Sigmoid colon (tissue), 7 donors: ENCODE data around the gene MMP11. TPM values are rescaled to one million over a fixed set of nuclear protein-coding genes. Genes with fewer than 3 reads are reported as not detected.

Experiments
- DNase-seq: peaks from one replicate; pipeline ENCODE4 v3.0.0-alpha.2; 2019
- H3K27ac ChIP-seq, 4 donors: fragments of 200-600 bp; sonication (generic); one replicate each; pipeline ENCODE4 v1.5.1; 2016 to 2019; ENCODE audit warnings: mild to moderate bottlenecking in 1 of 4
- H3K27me3 ChIP-seq, 3 donors: fragments of 200-600 bp; sonication (generic); one replicate each; pipeline ENCODE4 v1.5.1; 2019; ENCODE audit warnings: mild to moderate bottlenecking in 1 of 3
- H3K36me3 ChIP-seq, 4 donors: fragments of 200-600 bp; sonication (generic); one replicate each; pipeline ENCODE4 v1.5.1; 2016 to 2019
- H3K4me1 ChIP-seq, 4 donors: fragments of 200-600 bp; sonication (generic); one replicate each; pipeline ENCODE4 v1.5.1; 2017 to 2019
- H3K4me3 ChIP-seq, 4 donors: fragments of 200-600 bp; sonication (generic); one replicate each; pipeline ENCODE4 v1.5.1; 2017 to 2019; ENCODE audit warnings: mild to moderate bottlenecking in 2 of 4, moderate library complexity in 1 of 4
- H3K9me3 ChIP-seq, 4 donors: fragments of 200-600 bp in 3 of 4; sonication (generic) in 3 of 4; one replicate each; pipeline versions ENCODE4 v1.5.1 to v1.6.1; 2013 to 2019
- EP300 ChIP-seq, 4 donors: sonication (generic); formaldehyde crosslinking; IDR thresholded peaks; one replicate each; pipeline ENCODE4 v1.6.1; 2017; ENCODE audit warnings: antibody characterized with exemption in 4 of 4
- POLR2A ChIP-seq, 2 donors: fragments of 450-650 bp; IDR thresholded peaks; one replicate each; pipeline ENCODE4 v1.6.1; 2016; ENCODE audit warnings: antibody characterized with exemption in 2 of 2, mild to moderate bottlenecking in 2 of 2, moderate library complexity in 2 of 2
- POLR2AphosphoS5 ChIP-seq, 4 donors: sonication (generic); formaldehyde crosslinking; IDR thresholded peaks; one replicate each; pipeline ENCODE4 v1.6.1; 2017; ENCODE audit warnings: antibody characterized with exemption in 4 of 4
- WGBS, 2 donors: extraction: QIAGEN DNeasy Blood & Tissue Kit; methylation state at CpG; one replicate each; pipeline ENCODE4 v1.1.7; 2013; 5-methylcytosine and 5-hydroxymethylcytosine counted together
- intact Hi-C: fragments of 100-400 bp; cut with DNase I; formaldehyde crosslinking; loops from one replicate; pipeline ENCODE4 v1.15.1; 2023
- polyA plus RNA-seq, 3 donors: library from polyadenylated mRNA; stranded (reverse); fragments of 200-250 nt; gene quantifications; one replicate each; pipeline ENCODE4 v1.2.3, GENCODE V29; 2013
- total RNA-seq, 4 donors: library from RNA; depleted of rRNA; stranded (reverse); fragments of >200 nt; gene quantifications; one replicate each; pipeline ENCODE4 v1.1.0, GENCODE V29; 2016
- TF ChIP-seq, protein P1 (sequence below), 4 experiments: fragments of 450-650 bp in 3 of 4; fragments of 200-600 bp in 1 of 4; IDR thresholded peaks; one replicate each; pipeline ENCODE4 v1.5.1; 2016 to 2019; ENCODE audit warnings: antibody characterized with exemption in 4 of 4, mild to moderate bottlenecking in 3 of 4, moderate library complexity in 2 of 4
- donor health status: healthy with polysubstance abuse.
- donor health status: Bipolar disorder and iron deficiency.
- donor health status: healthy.

MMP11 gene
- total and polyA plus RNA-seq, 7 donors: 0.60 to 9.9 (median 6.1) TPM; not detected in 1

DNA sequence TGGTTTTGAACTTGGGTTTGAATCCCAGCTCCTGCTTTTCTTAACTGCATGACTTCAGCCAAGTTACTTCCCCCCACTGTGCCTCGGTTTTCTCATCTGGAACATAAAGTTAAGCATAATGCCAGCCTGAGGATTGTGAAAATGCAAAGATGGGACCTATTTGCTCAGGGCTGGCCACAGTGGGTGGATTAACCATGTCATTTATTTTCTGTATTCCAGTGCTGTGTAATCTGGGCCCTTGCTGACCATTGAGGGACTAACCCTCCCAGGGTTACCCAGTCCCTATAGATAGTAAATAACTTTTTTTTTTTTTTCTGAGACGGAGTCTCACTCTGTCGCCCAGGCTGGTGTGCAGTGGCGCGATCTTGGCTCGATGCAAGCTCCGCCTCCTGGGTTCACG is 16.9 kb upstream of the MMP11 start:
- no peak for TF ChIP-seq EP300 (IDR thresholded peaks at IDR 0.05)
- no peak for TF ChIP-seq POLR2A (IDR thresholded peaks at IDR 0.05)
- TF ChIP-seq, protein P1, sequence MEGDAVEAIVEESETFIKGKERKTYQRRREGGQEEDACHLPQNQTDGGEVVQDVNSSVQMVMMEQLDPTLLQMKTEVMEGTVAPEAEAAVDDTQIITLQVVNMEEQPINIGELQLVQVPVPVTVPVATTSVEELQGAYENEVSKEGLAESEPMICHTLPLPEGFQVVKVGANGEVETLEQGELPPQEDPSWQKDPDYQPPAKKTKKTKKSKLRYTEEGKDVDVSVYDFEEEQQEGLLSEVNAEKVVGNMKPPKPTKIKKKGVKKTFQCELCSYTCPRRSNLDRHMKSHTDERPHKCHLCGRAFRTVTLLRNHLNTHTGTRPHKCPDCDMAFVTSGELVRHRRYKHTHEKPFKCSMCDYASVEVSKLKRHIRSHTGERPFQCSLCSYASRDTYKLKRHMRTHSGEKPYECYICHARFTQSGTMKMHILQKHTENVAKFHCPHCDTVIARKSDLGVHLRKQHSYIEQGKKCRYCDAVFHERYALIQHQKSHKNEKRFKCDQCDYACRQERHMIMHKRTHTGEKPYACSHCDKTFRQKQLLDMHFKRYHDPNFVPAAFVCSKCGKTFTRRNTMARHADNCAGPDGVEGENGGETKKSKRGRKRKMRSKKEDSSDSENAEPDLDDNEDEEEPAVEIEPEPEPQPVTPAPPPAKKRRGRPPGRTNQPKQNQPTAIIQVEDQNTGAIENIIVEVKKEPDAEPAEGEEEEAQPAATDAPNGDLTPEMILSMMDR (IDR thresholded peaks at IDR 0.05): no peak
- no peaks in the 10 kb centered on the region for H3K36me3 ChIP-seq
- WGBS, 2 donors: 65 to 88% methylated on average over 8 of the region's 8 CpGs
- H3K9me3 ChIP-seq: no peaks in the 10 kb centered on the region
- peaks cover 0 to 9% (median 7%) of the 10 kb centered on the region in 4 donors for H3K4me1 ChIP-seq
- no peaks in the 10 kb centered on the region for H3K27me3 ChIP-seq
- no peak overlapping the region for H3K27ac ChIP-seq
- no peak for DNase-seq
- no peak overlapping the region for H3K4me3 ChIP-seq
- intact Hi-C loops: no loop called here

DNA sequence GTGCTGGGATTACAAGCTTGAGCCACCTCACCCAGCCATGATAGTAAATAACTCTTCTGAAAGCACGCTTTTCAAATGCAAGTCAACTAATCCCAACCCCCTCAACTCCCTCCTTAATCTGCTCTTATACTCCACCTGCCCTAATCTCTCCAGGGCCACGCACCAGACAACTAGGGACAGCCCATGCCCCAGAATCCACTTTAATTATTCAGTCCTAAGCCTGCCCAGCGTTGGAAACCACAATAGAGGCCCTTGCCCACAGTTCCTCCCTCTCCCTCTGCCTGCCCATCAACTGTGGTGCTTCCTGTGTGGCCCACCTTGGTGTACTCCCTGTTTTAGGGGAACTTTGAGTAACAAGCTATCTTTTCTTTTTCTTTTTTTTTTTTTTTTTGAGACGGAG is 15.8 kb upstream of the MMP11 start:
- intact Hi-C loops: no loop called here
- WGBS, 2 donors: 35 to 67% methylated on average over 4 of the region's 4 CpGs
- no peaks in the 10 kb centered on the region for H3K36me3 ChIP-seq
- H3K4me1 ChIP-seq: peaks cover 0 to 2% (median 2%) of the 10 kb centered on the region in 4 donors
- H3K4me3 ChIP-seq: no peak overlapping the region
- TF ChIP-seq POLR2AphosphoS5 (IDR thresholded peaks at IDR 0.05): no peak
- no peak for TF ChIP-seq POLR2A (IDR thresholded peaks at IDR 0.05)
- no peak for TF ChIP-seq EP300 (IDR thresholded peaks at IDR 0.05)
- TF ChIP-seq, protein P1 (IDR thresholded peaks at IDR 0.05): no peak
- H3K9me3 ChIP-seq: no peaks in the 10 kb centered on the region
- no peak for DNase-seq
- H3K27ac ChIP-seq: no peak overlapping the region
- H3K27me3 ChIP-seq: no peaks in the 10 kb centered on the region

DNA sequence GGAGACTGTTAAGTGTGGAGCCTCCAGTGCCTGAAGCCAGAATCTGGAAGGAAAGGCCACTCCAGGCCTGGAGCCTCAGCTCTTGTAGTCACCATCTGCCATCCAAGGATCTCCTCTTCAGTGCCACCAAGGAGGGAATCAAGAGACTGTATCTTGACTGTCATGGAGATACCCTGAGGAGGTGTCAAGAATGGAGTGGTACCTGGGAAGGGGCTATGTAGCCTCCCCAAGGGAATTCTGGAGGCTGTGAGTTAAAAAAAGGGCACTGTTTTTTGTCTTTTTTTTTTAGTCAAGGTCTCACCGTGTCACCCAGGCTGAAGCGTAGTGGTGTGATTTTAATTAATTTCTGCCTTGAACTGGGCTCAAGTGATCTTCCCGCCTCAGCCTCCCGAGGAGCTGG is 13.1 kb upstream of the MMP11 start:
- DNase-seq: no peak
- H3K4me1 ChIP-seq: peaks cover 0 to 21% (median 20%) of the 10 kb centered on the region in 4 donors

DNA sequence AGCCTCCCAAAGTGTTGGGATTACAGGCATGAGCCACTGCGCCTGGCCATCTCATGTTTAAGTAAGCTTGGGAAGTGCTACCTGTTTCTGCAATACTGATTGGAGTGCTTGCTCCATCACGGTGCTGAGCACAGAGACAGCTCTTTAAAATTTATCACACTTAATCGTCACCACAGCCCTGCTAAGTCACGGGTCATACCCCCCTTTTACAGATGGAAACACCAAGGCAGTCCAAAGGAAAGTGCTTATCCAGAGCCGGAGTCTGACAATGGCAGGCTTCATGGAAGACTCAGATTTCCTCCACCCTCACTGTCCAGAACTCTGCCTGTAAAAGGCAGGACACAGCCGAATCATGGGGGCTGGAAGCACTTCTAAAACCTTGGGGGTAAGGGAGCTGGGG is 12.6 kb upstream of the MMP11 start:
- no peaks in the 10 kb centered on the region for H3K36me3 ChIP-seq
- 80 to 91% methylated on average over 6 of the region's 6 CpGs for WGBS, 2 donors
- peaks cover 0 to 25% (median 22%) of the 10 kb centered on the region in 4 donors for H3K4me1 ChIP-seq
- intact Hi-C loops: no loop called here
- no peaks in the 10 kb centered on the region for H3K27me3 ChIP-seq
- TF ChIP-seq EP300 (IDR thresholded peaks at IDR 0.05): no peak
- no peak for TF ChIP-seq POLR2A (IDR thresholded peaks at IDR 0.05)
- TF ChIP-seq POLR2AphosphoS5 (IDR thresholded peaks at IDR 0.05): no peak
- TF ChIP-seq, protein P1 (IDR thresholded peaks at IDR 0.05): no peak
- no peak for DNase-seq
- H3K4me3 ChIP-seq: no peak overlapping the region
- H3K27ac ChIP-seq: no peak overlapping the region
- no peaks in the 10 kb centered on the region for H3K9me3 ChIP-seq

More for the DNA sequence above, 13.1 kb upstream of the MMP11 start:
- Histone ChIP-seq H3K4me3 (no peak overlapping the region), H3K36me3 (no peaks in the 10 kb centered on the region), H3K27me3 (no peaks in the 10 kb centered on the region), H3K9me3 (no peaks in the 10 kb centered on the region), H3K27ac (no peak overlapping the region)
- 81 to 90% methylated on average over 4 of the region's 4 CpGs for WGBS, 2 donors
- intact Hi-C loops: no loop called here
- TF ChIP-seq, protein P1 (IDR thresholded peaks at IDR 0.05): no peak
- TF ChIP-seq POLR2AphosphoS5 (IDR thresholded peaks at IDR 0.05): no peak
- TF ChIP-seq POLR2A (IDR thresholded peaks at IDR 0.05): no peak
- TF ChIP-seq EP300 (IDR thresholded peaks at IDR 0.05): no peak
